GM12878 (cell line): ENCODE data around the gene CD52. TPM values are rescaled to one million over a fixed set of nuclear protein-coding genes. Genes with fewer than 3 reads are reported as not detected.
A peak's percentile ranks its signal among the peaks of the same experiment; 100 is the strongest.

Experiments used
- ATAC-seq: fragments of 200-7000 bp; cut with Tn5 transposase; 3 replicates; pipeline ENCODE4 v1.9.1; 2020; ENCODE audit warnings: mild to moderate bottlenecking, moderate library complexity
- BruUV-seq: library from RNA; stranded (reverse); fragments of 400-500 nt; replicated peaks from 2 replicates; lab custom pipeline; 2021; lab: Mats Ljungman, UMichigan
- CTCF ChIA-PET: fragments of 300-600 bp; sonication (Branson Sonifier 250); formaldehyde crosslinking; extraction: SDS; loops from one replicate; lab custom pipeline; 2021; ENCODE audit warnings: inconsistent platforms; lab: Yijun Ruan, JAX
- POLR2A ChIA-PET: fragments of 350-600 bp; formaldehyde crosslinking; extraction: SDS; loops from one replicate; lab custom pipeline; 2021; ENCODE audit warnings: inconsistent platforms; lab: Charles Lee
- RAD21 ChIA-PET: fragments of 300-600 bp; sonication (Branson Sonifier 250); formaldehyde crosslinking; loops from one replicate; lab custom pipeline; 2023; ENCODE audit warnings: antibody characterized with exemption; ENCODE audit not compliant: unreplicated experiment; lab: Charles Lee
- SMC1A ChIA-PET: fragments of 300-600 bp; sonication (Branson Sonifier 250); formaldehyde crosslinking; loops from one replicate; lab custom pipeline; 2023; ENCODE audit not compliant: unreplicated experiment, uncharacterized antibody; lab: Charles Lee
- DNase-seq: peaks from one replicate; pipeline ENCODE4 v3.0.0-alpha.2; 2011; ENCODE audit warnings: low read depth, low spot score
- FAIRE-seq: peaks from 3 replicates; lab custom pipeline; 2011; peaks lifted over from hg19 to GRCh38; lab: Jason Lieb, UNC
- H2AFZ ChIP-seq: 2 replicates; pipeline ENCODE4 v1.6.0; 2011; ENCODE audit warnings: low read depth, low read length, control low read depth; ENCODE audit not compliant: control insufficient read depth
- H3K27ac ChIP-seq: 2 replicates; pipeline ENCODE4 v1.5.1; 2011; ENCODE audit warnings: control low read depth; ENCODE audit not compliant: control insufficient read depth, insufficient read depth
- H3K27me3 ChIP-seq, 2 experiments: replicated peaks in 1 of 2; 2 replicates each; pipeline versions ENCODE4 v1.6.0 to v1.6.1; 2011; ENCODE audit warnings: low read length in 1 of 2; ENCODE audit not compliant: control insufficient read depth in 2 of 2, insufficient read depth in 2 of 2
- H3K36me3 ChIP-seq, 2 experiments: 2 replicates each; pipeline ENCODE4 v1.5.1; 2011; ENCODE audit warnings: low read length in 1 of 2; ENCODE audit not compliant: control insufficient read depth in 2 of 2, insufficient read depth in 2 of 2
- H3K4me1 ChIP-seq: 2 replicates; pipeline ENCODE4 v1.6.1; 2011; ENCODE audit warnings: mild to moderate bottlenecking, low read length, moderate library complexity, mixed read lengths; ENCODE audit not compliant: control insufficient read depth, insufficient read depth
- H3K4me2 ChIP-seq: 2 replicates; pipeline ENCODE4 v1.6.0; 2011; ENCODE audit warnings: control low read depth; ENCODE audit not compliant: control insufficient read depth, insufficient read depth
- H3K4me3 ChIP-seq: fragments of 200-600 bp; sonication (generic); 2 replicates; pipeline ENCODE4 v1.5.1; 2016
- H3K79me2 ChIP-seq: 2 replicates; pipeline ENCODE4 v1.6.0; 2011; ENCODE audit warnings: low read length; ENCODE audit not compliant: control insufficient read depth, insufficient read depth
- H3K9ac ChIP-seq: 2 replicates; pipeline ENCODE4 v1.8.0; 2011; ENCODE audit warnings: low read length, control low read depth, mixed read lengths; ENCODE audit not compliant: control insufficient read depth, insufficient read depth
- H3K9me3 ChIP-seq: replicated peaks from 3 replicates; pipeline ENCODE4 v1.5.1; 2011; ENCODE audit warnings: mild to moderate bottlenecking, low read length; ENCODE audit not compliant: control insufficient read depth, insufficient read depth
- H4K20me1 ChIP-seq: 2 replicates; pipeline ENCODE4 v1.6.0; 2011; ENCODE audit not compliant: control insufficient read depth, insufficient read depth
- EZH2 ChIP-seq: IDR thresholded peaks from 2 replicates; pipeline ENCODE4 v1.6.1; 2012; ENCODE audit warnings: low read depth, mild to moderate bottlenecking, control low read depth, inconsistent platforms, low read length, borderline replicate concordance; ENCODE audit not compliant: control insufficient read depth
- POLR2A ChIP-seq: IDR thresholded peaks from 2 replicates; pipeline ENCODE4 v1.6.1; 2011; ENCODE audit warnings: low read depth, mild to moderate bottlenecking, low read length
- RB1 ChIP-seq: fragments of 450-650 bp; formaldehyde crosslinking; IDR thresholded peaks from 2 replicates; pipeline ENCODE4 v1.6.1; 2017; ENCODE audit warnings: mild to moderate bottlenecking, borderline replicate concordance
- WGBS: methylation state at CpG from one replicate; pipeline ENCODE4 v1.1.6; 2016; ENCODE audit warnings: low lambda C conversion rate; ENCODE audit not compliant: insufficient replicate concordance, insufficient coverage; ENCODE audit errors: missing lambda C conversion rate; 5-methylcytosine and 5-hydroxymethylcytosine counted together
- in situ Hi-C: fragments of 300-500 bp; cut with MboI; formaldehyde crosslinking; loops from 9 replicates; pipeline ENCODE4 v1.14.3; 2018; ENCODE audit warnings: mixed read lengths
- intact Hi-C: fragments of 100-400 bp; cut with micrococcal nuclease; formaldehyde crosslinking; loops from one replicate; pipeline ENCODE4 v1.14.2; 2022; ENCODE audit not compliant: unreplicated experiment
- polyA plus RNA-seq, 11 experiments: library from polyadenylated mRNA; depleted of rRNA in 4 of 11; unstranded in 6 of 11; stranded (reverse) in 5 of 11; fragments of >200 nt; fragmentation: Nextera tagmentation in 4 of 11; fragmentation: Illumina TruSeq in 1 of 11; extraction: Ambion mirVana in 4 of 11; extraction: Trizol in 1 of 11; gene quantifications; 1 replicate in 1 of 11; 2 replicates in 10 of 11; pipeline versions ENCODE4 v1.2.1 to v1.2.3, GENCODE V29; 2011 to 2016; ENCODE audit warnings: inconsistent platforms in 2 of 11, missing spikeins in 2 of 11, low read depth in 1 of 11
- total RNA-seq, 4 experiments: library from RNA; depleted of rRNA in 3 of 4; stranded (reverse); fragments of >200 nt in 3 of 4; fragmentation: Illumina TruSeq in 1 of 4; extraction: Trizol in 1 of 4; gene quantifications; 2 replicates each; pipeline versions ENCODE4 v1.2.1 to v1.2.3, GENCODE V29; 2013 to 2021
- TF ChIP-seq, protein P1 (sequence below): fragments of 450-650 bp; IDR thresholded peaks from 2 replicates; pipeline ENCODE4 v1.6.1; 2017; ENCODE audit warnings: mild to moderate bottlenecking
- TF ChIP-seq, protein P2 (sequence below): IDR thresholded peaks from 2 replicates; pipeline ENCODE4 v1.6.1; 2011; ENCODE audit warnings: borderline replicate concordance, low read depth, mild to moderate bottlenecking, moderate library complexity, mixed read lengths, low read length; ENCODE audit not compliant: insufficient read depth; ENCODE audit errors: extremely low read length

The CD52 gene
- total and polyA plus RNA-seq, 10 of the 15 experiments (the other 5 are each of a cell fraction or from before 2014, with no cell fraction given): 237 to 2,736 (median 532) TPM

DNA sequence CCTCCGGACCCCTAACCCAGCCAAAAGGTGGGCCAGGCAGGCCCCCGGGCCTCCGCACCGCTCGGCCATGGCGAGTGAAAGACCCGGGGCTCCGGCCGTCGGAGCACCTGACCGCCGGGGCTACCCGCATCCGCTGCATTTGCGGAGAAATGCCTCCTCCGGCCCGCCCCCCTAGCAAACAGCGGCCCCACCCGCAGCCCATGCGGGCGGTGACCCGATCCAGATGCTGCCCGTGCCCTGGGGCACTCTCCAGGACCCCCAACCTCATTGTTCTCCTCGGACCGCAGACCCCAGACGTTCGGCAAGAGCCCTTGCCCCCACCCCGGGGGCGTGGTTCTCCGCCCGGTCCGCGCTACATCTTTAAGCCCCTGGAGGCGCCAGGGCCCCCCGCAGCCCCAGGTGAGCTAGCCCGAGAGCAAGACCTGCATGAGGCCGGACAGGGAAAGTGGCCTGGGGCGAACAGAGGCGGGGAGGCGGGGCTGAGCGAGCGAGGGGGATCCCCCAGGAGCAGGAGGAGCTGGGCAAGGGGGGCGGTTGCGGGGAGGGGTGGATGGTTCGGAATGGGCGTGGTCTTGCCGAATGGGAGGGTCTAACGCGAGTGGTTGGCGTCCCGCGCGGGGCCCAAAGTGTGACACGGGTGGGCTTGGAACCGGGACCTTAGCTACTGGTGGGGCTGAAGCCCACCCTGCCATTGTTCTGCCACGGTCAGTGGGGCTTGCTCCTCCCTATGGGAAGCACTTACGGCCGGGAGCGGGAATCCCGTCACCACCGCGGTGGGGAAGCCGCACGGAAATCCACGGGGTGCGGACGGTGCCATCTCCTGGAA lies 42.4 kb downstream of the CD52 start:
- FAIRE-seq: no peak
- no peak overlapping the region for H2AFZ ChIP-seq
- BruUV-seq: no TSS peak

More for the DNA sequence above, 42.4 kb downstream of the CD52 start:
- no peaks in the 10 kb centered on the region for H3K9me3 ChIP-seq
- POLR2A ChIA-PET: no interaction called here
- RAD21 ChIA-PET: interaction anchor here (1.0 kb wide), 1 partner anchor 34 kb away, joined by 3 read pairs; no protein-coding TSS in a partner anchor
- no peak overlapping the region for H3K27ac ChIP-seq
- CTCF ChIA-PET: interaction anchor here (5.6 kb wide), 1 partner anchor 73 kb away, joined by 89 read pairs; no protein-coding TSS in a partner anchor
- in situ Hi-C loops: no loop called here
- no peaks in the 10 kb centered on the region for H4K20me1 ChIP-seq
- DNase-seq (no peak), ATAC-seq (peak; percentile 47)
- H3K27me3 ChIP-seq: peaks cover 4 to 5% of the 10 kb centered on the region in 2 experiments; a peak in 3 of 4 replicates
- TF ChIP-seq, protein P1, sequence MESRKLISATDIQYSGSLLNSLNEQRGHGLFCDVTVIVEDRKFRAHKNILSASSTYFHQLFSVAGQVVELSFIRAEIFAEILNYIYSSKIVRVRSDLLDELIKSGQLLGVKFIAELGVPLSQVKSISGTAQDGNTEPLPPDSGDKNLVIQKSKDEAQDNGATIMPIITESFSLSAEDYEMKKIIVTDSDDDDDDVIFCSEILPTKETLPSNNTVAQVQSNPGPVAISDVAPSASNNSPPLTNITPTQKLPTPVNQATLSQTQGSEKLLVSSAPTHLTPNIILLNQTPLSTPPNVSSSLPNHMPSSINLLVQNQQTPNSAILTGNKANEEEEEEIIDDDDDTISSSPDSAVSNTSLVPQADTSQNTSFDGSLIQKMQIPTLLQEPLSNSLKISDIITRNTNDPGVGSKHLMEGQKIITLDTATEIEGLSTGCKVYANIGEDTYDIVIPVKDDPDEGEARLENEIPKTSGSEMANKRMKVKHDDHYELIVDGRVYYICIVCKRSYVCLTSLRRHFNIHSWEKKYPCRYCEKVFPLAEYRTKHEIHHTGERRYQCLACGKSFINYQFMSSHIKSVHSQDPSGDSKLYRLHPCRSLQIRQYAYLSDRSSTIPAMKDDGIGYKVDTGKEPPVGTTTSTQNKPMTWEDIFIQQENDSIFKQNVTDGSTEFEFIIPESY: no peak
- TF ChIP-seq RB1: no peak
- no peak for TF ChIP-seq POLR2A
- TF ChIP-seq, protein P2, sequence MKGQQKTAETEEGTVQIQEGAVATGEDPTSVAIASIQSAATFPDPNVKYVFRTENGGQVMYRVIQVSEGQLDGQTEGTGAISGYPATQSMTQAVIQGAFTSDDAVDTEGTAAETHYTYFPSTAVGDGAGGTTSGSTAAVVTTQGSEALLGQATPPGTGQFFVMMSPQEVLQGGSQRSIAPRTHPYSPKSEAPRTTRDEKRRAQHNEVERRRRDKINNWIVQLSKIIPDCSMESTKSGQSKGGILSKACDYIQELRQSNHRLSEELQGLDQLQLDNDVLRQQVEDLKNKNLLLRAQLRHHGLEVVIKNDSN: no peak
- no peak for TF ChIP-seq EZH2
- H3K79me2 ChIP-seq: no peaks in the 10 kb centered on the region
- WGBS: 11% methylated on average over 62 of the region's 67 CpGs
- no peak overlapping the region for H3K4me3 ChIP-seq
- SMC1A ChIA-PET: interaction anchor here (0.7 kb wide), 1 partner anchor 18 kb away, joined by 3 read pairs; no protein-coding TSS in a partner anchor
- no peak overlapping the region for H3K9ac ChIP-seq
- H3K4me1 ChIP-seq: no peaks in the 10 kb centered on the region; the same call in 1 of the 2 replicates
- H3K4me2 ChIP-seq: peak overlapping the region; percentile 40; the same call in 1 of the 2 replicates
- intact Hi-C loops: loop anchor here (10.0 kb wide), 1 partner anchor 55 kb away; the partner anchor contains the start of gene LIN28A
- H3K36me3 ChIP-seq: no peaks in the 10 kb centered on the region
